IMR-90 (cell line): ENCODE data around the gene METTL22.

ENCODE experiments used
- CEBPB ChIP-seq: IDR thresholded peaks from 2 replicates; pipeline ENCODE4 v1.6.1; 2012; ENCODE audit warnings: low read depth, low read length, improper control_type of control experiment
- FOS ChIP-seq: fragments of 150-350 bp; IDR thresholded peaks from 2 replicates; pipeline ENCODE4 v1.6.1; 2016; ENCODE audit warnings: low read depth, low read length
- MAFK ChIP-seq: IDR thresholded peaks from 2 replicates; pipeline ENCODE4 v1.6.1; 2012; ENCODE audit warnings: low read depth, low read length, improper control_type of control experiment
- MXI1 ChIP-seq: IDR thresholded peaks from 2 replicates; pipeline ENCODE4 v1.6.1; 2012; ENCODE audit warnings: low read depth, mild to moderate bottlenecking, low read length, moderate library complexity, borderline replicate concordance
- POLR2A ChIP-seq: IDR thresholded peaks from 2 replicates; pipeline ENCODE4 v1.6.1; 2012; ENCODE audit warnings: mild to moderate bottlenecking, low read depth, low read length
- RAD21 ChIP-seq: IDR thresholded peaks from 2 replicates; pipeline ENCODE4 v1.6.1; 2012; ENCODE audit warnings: low read length, improper control_type of control experiment
- SMC3 ChIP-seq: fragments of 150-350 bp; IDR thresholded peaks from 2 replicates; pipeline ENCODE4 v1.6.1; 2016; ENCODE audit warnings: low read depth, mild to moderate bottlenecking, antibody characterized with exemption, low read length, moderate library complexity
- TF ChIP-seq, protein P1 (sequence below): fragments of 150-350 bp; IDR thresholded peaks from 2 replicates; pipeline ENCODE4 v1.6.1; 2017; ENCODE audit warnings: mild to moderate bottlenecking, antibody characterized with exemption, low read length, low read depth
- TF ChIP-seq, protein P2 (sequence below): conservative IDR thresholded peaks from 2 replicates; pipeline ENCODE4 v1.5.1; 2012; ENCODE audit warnings: mild to moderate bottlenecking, low read depth, low read length, improper control_type of control experiment

DNA sequence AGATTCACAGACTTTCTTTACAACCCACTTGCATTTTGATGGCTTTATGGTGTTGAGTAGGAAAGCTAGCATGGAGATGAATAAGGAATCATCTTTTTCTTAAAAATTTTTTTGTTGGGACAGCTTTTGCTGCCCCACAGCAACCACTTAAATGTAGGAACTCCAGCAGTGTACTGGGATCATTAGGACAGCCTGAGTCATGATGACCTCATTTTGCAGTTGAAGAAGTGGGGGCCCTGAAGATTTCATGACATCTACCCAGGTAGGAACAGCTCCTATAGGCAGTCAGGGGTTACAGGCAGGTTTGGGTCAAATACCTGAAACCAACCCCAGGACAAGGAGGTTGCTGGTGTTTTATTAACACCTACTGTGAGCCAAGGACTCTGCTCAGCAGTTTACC is 2.1 kb downstream of the METTL22 start:
- TF ChIP-seq MXI1 (no peak), CEBPB (no peak), MAFK (no peak), POLR2A (no peak), RAD21 (no peak), SMC3 (no peak), FOS (no peak)
- TF ChIP-seq, protein P1, sequence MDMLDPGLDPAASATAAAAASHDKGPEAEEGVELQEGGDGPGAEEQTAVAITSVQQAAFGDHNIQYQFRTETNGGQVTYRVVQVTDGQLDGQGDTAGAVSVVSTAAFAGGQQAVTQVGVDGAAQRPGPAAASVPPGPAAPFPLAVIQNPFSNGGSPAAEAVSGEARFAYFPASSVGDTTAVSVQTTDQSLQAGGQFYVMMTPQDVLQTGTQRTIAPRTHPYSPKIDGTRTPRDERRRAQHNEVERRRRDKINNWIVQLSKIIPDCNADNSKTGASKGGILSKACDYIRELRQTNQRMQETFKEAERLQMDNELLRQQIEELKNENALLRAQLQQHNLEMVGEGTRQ: no peak
- TF ChIP-seq, protein P2, sequence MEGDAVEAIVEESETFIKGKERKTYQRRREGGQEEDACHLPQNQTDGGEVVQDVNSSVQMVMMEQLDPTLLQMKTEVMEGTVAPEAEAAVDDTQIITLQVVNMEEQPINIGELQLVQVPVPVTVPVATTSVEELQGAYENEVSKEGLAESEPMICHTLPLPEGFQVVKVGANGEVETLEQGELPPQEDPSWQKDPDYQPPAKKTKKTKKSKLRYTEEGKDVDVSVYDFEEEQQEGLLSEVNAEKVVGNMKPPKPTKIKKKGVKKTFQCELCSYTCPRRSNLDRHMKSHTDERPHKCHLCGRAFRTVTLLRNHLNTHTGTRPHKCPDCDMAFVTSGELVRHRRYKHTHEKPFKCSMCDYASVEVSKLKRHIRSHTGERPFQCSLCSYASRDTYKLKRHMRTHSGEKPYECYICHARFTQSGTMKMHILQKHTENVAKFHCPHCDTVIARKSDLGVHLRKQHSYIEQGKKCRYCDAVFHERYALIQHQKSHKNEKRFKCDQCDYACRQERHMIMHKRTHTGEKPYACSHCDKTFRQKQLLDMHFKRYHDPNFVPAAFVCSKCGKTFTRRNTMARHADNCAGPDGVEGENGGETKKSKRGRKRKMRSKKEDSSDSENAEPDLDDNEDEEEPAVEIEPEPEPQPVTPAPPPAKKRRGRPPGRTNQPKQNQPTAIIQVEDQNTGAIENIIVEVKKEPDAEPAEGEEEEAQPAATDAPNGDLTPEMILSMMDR: no peak
